SK-N-SH (cell line): ENCODE measurements around the gene DEPP1. TPM values are rescaled to one million over a fixed set of nuclear protein-coding genes. Genes with fewer than 3 reads are reported as not detected.

ENCODE experiments used
- CTCF ChIA-PET: fragments of 300-600, 350-600 bp; formaldehyde crosslinking; extraction: SDS; loops from one replicate; lab custom pipeline; 2021; lab: Yijun Ruan, JAX
- POLR2A ChIA-PET: fragments of 350-600 bp; sonication (Branson Sonifier 250); formaldehyde crosslinking; extraction: SDS; loops from one replicate; lab custom pipeline; 2020; ENCODE audit warnings: antibody characterized with exemption, inconsistent platforms; lab: Yijun Ruan, JAX
- DNase-seq: peaks from one replicate; pipeline ENCODE4 v3.0.0; 2012
- H2AFZ ChIP-seq: fragments of 200-600 bp; sonication (generic); 2 replicates; pipeline ENCODE4 v1.8.1; 2016; ENCODE audit warnings: antibody characterized with exemption, mild to moderate bottlenecking, low read depth
- H3F3A ChIP-seq: fragments of 200-600 bp; sonication (generic); replicated peaks from 2 replicates; pipeline ENCODE3; 2016; ENCODE audit warnings: antibody characterized with exemption, mild to moderate bottlenecking; ENCODE audit not compliant: insufficient read depth
- H3K27ac ChIP-seq, 2 experiments: fragments of 200-500 bp in 1 of 2; fragments of 200-600 bp in 1 of 2; sonication (Bioruptor generic) in 1 of 2; sonication (generic), shearing (Covaris generic) in 1 of 2; 2 replicates each; pipeline versions ENCODE4 v1.5.1 to v1.6.1; 2014 to 2016; ENCODE audit warnings: low read depth in 2 of 2, inconsistent platforms in 1 of 2, low read length in 1 of 2, mild to moderate bottlenecking in 1 of 2, mixed read lengths in 1 of 2
- H3K27me3 ChIP-seq: fragments of 200-600 bp; sonication (generic), shearing (Covaris generic); 2 replicates; pipeline ENCODE4 v1.6.1; 2016; ENCODE audit warnings: mixed run types; ENCODE audit not compliant: insufficient read depth
- H3K36me3 ChIP-seq, 2 experiments: fragments of 200-500 bp in 1 of 2; fragments of 200-600 bp in 1 of 2; sonication (Bioruptor generic) in 1 of 2; sonication (generic) in 1 of 2; replicated peaks in 1 of 2; 2 replicates each; pipeline versions ENCODE3 to v1.5.1; 2014 to 2016; ENCODE audit warnings: low read length in 1 of 2, mild to moderate bottlenecking in 1 of 2; ENCODE audit not compliant: insufficient read depth in 2 of 2, control insufficient read depth in 1 of 2
- H3K4me1 ChIP-seq, 2 experiments: fragments of 200-500 bp in 1 of 2; fragments of 200-600 bp in 1 of 2; sonication (Bioruptor generic) in 1 of 2; sonication (generic), shearing (Covaris generic) in 1 of 2; 2 replicates each; pipeline versions ENCODE4 v1.5.1 to v1.6.1; 2014 to 2016; ENCODE audit warnings: low read depth in 1 of 2, low read length in 1 of 2, mixed run types in 1 of 2; ENCODE audit not compliant: insufficient read depth in 2 of 2, control insufficient read depth in 1 of 2
- H3K4me2 ChIP-seq: fragments of 200-600 bp; sonication (generic), shearing (Covaris generic); 2 replicates; pipeline ENCODE4 v1.6.1; 2017; ENCODE audit warnings: mixed run types
- H3K4me3 ChIP-seq, 2 experiments: fragments of 200-500 bp in 1 of 2; fragments of 200-600 bp in 1 of 2; sonication (Bioruptor generic) in 1 of 2; sonication (generic), shearing (Covaris generic) in 1 of 2; 2 replicates each; pipeline versions ENCODE4 v1.5.1 to v1.8.1; 2014 to 2016; ENCODE audit warnings: low read depth in 2 of 2, inconsistent platforms in 1 of 2, low read length in 1 of 2, mild to moderate bottlenecking in 1 of 2, mixed read lengths in 1 of 2, moderate library complexity in 1 of 2
- H3K79me2 ChIP-seq: fragments of 200-600 bp; sonication (generic); 2 replicates; pipeline ENCODE4 v1.8.1; 2017; ENCODE audit warnings: mild to moderate bottlenecking; ENCODE audit not compliant: insufficient read depth
- H3K9ac ChIP-seq: fragments of 200-600 bp; sonication (generic); 2 replicates; pipeline ENCODE4 v1.6.1; 2017; ENCODE audit warnings: mixed run types
- H3K9me2 ChIP-seq: fragments of 200-600 bp; sonication (generic); 2 replicates; pipeline ENCODE4 v1.6.1; 2017; ENCODE audit warnings: mixed run types
- H3K9me3 ChIP-seq: fragments of 200-600 bp; sonication (generic); 2 replicates; pipeline ENCODE4 v1.6.1; 2017; ENCODE audit warnings: mixed run types, mild to moderate bottlenecking, moderate library complexity
- H4K20me1 ChIP-seq: fragments of 200-600 bp; sonication (generic); 2 replicates; pipeline ENCODE4 v1.6.1; 2017; ENCODE audit warnings: mild to moderate bottlenecking, mixed run types; ENCODE audit not compliant: insufficient read depth
- CTCF ChIP-seq: fragments of 200-600 bp; sonication (generic); IDR thresholded peaks from 2 replicates; pipeline ENCODE4 v1.6.1; 2017; ENCODE audit warnings: antibody characterized with exemption, mild to moderate bottlenecking, moderate library complexity
- ELF1 ChIP-seq: IDR thresholded peaks from 2 replicates; pipeline ENCODE4 v1.4.0; 2012
- EP300 ChIP-seq, 2 experiments: IDR thresholded peaks; 2 replicates each; pipeline versions ENCODE4 v1.4.0 to v1.6.1; 2012; ENCODE audit warnings: borderline replicate concordance in 1 of 2, low read depth in 1 of 2, low read length in 1 of 2
- FOXJ3 ChIP-seq: sonication (generic); formaldehyde crosslinking; IDR thresholded peaks from 2 replicates; pipeline ENCODE4 v1.5.1; 2020; ENCODE audit warnings: mild to moderate bottlenecking, missing genetic modification reagents
- FOXM1 ChIP-seq: IDR thresholded peaks from 2 replicates; pipeline ENCODE4 v1.4.0; 2012; ENCODE audit warnings: low read depth, mild to moderate bottlenecking
- GABPA ChIP-seq: IDR thresholded peaks from 2 replicates; pipeline ENCODE4 v1.4.0; 2012; ENCODE audit warnings: low read depth, mild to moderate bottlenecking
- MEF2A ChIP-seq: IDR thresholded peaks from 2 replicates; pipeline ENCODE4 v1.4.0; 2012; ENCODE audit warnings: low read depth, borderline replicate concordance
- MXI1 ChIP-seq: IDR thresholded peaks from 2 replicates; pipeline ENCODE4 v1.6.1; 2012; ENCODE audit warnings: mild to moderate bottlenecking, low read depth, low read length, improper control_type of control experiment
- POLR2AphosphoS5 ChIP-seq: IDR thresholded peaks from 2 replicates; pipeline ENCODE4 v1.6.1; 2012; ENCODE audit warnings: low read depth, low read length
- RAD21 ChIP-seq: IDR thresholded peaks from 2 replicates; pipeline ENCODE4 v1.6.1; 2012; ENCODE audit warnings: mild to moderate bottlenecking, low read length
- RCOR1 ChIP-seq: fragments of 150-350 bp; IDR thresholded peaks from 2 replicates; pipeline ENCODE4 v1.6.1; 2017; ENCODE audit warnings: antibody characterized with exemption, low read length
- REST ChIP-seq: IDR thresholded peaks from 2 replicates; pipeline ENCODE4 v1.6.1; 2012; ENCODE audit warnings: mild to moderate bottlenecking, low read depth, low read length, moderate library complexity
- RXRA ChIP-seq: IDR thresholded peaks from 2 replicates; pipeline ENCODE4 v1.4.0; 2012; ENCODE audit warnings: low read depth, mild to moderate bottlenecking, borderline replicate concordance
- TAF1 ChIP-seq: IDR thresholded peaks from 2 replicates; pipeline ENCODE4 v1.6.1; 2012; ENCODE audit warnings: low read depth, mild to moderate bottlenecking, low read length, moderate library complexity, borderline replicate concordance
- ZBTB33 ChIP-seq: IDR thresholded peaks from 2 replicates; pipeline ENCODE4 v1.4.0; 2012; ENCODE audit warnings: low read depth, borderline replicate concordance
- WGBS: methylation state at CpG from one replicate; pipeline ENCODE4 v1.1.6; 2017; ENCODE audit warnings: low lambda C conversion rate; 5-methylcytosine and 5-hydroxymethylcytosine counted together
- polyA plus RNA-seq, 3 experiments: library from polyadenylated mRNA; depleted of rRNA; stranded (reverse); fragments of >200 nt; gene quantifications; 2 replicates each; pipeline ENCODE4 v1.2.3, GENCODE V29; 2012

The DEPP1 gene
- polyA plus RNA-seq, 1 of the 3 experiments (the other 2 are of a cell fraction): 5.3 TPM

GRCh38 chr10:44935966-44936295, 42.7 kb downstream of the DEPP1 start:
- H4K20me1 ChIP-seq: no peaks in the 10 kb centered on the region
- H3F3A ChIP-seq: no peaks in the 10 kb centered on the region
- peaks cover 0 to 10% of the 10 kb centered on the region in 2 experiments; a peak in 2 of 4 replicates for H3K4me1 ChIP-seq
- CTCF ChIA-PET: interaction anchor here (1.9 to 8.5 kb wide), 3 partner anchors 11 to 42 kb away, joined by 4 to 121 read pairs (median 81); partner anchors contain the start of gene DEPP1
- H3K9ac ChIP-seq: no peak overlapping the region
- no peak for DNase-seq
- no peaks in the 10 kb centered on the region for H3K27me3 ChIP-seq
- no peaks in the 10 kb centered on the region for H3K9me2 ChIP-seq
- no peaks in the 10 kb centered on the region for H3K9me3 ChIP-seq
- no peak overlapping the region; the same call in 1 of the 2 replicates for H3K4me2 ChIP-seq
- no peaks in the 10 kb centered on the region for H3K36me3 ChIP-seq
- WGBS: 37% methylated on average over 3 of the region's 3 CpGs
- no peak overlapping the region; the same call in 1 of the 2 replicates for H2AFZ ChIP-seq
- TF ChIP-seq RXRA (no peak), TAF1 (no peak), ZBTB33 (no peak), MEF2A (no peak), REST (no peak), EP300 (IDR thresholded peaks at IDR 0.05; ENCODE audit: borderline replicate concordance in 1 of 2, low read depth in 1 of 2, low read length in 1 of 2) (no peak), RAD21 (no peak), ELF1 (no peak), POLR2AphosphoS5 (no peak), CTCF (no peak), FOXJ3 (CRISPR knock-in tag) (no peak), MXI1 (no peak), RCOR1 (no peak), GABPA (no peak), FOXM1 (no peak)
- TF ChIP-seq, all 33 proteins: peak for 0
- Histone ChIP-seq H3K79me2 (no peaks in the 10 kb centered on the region), H3K4me3 (no peak overlapping the region), H3K27ac (peak overlapping the region in 1 of 2 experiments; percentile 57; a peak in 2 of 4 replicates)
- POLR2A ChIA-PET: no interaction called here
